ENCODE measurements around the gene AOPEP.

DNA sequence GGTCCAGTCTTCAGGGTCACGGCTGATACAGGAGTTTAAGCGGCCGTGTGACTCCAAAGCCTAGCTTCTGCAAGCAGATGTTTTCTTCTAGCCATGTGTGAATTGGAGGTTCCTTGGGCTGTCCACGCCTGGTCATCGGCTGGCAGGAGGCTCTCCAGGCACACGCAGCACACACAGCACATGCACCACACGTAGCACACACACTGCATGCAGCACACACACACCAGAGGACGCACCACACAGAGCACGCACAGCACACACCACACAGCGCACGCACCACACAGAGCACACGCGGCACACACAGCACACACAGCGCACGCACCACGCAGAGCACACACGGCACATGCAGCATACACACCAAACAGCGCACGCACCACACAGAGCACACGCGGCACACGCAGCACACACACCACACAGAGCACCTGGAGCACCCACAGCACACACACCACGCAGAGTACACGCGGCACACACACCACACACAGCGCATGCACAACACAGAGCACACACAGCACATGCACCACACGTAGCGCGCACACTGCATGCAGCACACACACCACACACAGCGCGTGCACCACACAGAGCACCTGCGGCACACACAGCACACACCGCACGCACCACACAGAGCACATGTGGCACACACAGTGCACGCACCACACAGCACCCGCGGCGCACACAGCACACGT lies 356.7 kb downstream of the AOPEP start:
- TF ChIP-seq CTCF (conservative IDR thresholded peaks at IDR 0.05; ENCODE audit: low read length) (no peak), EZH2phosphoT487 (IDR thresholded peaks at IDR 0.05; ENCODE audit: borderline replicate concordance) (no peak)
